NCI-H524 treated with DMSO at 0.1 percent for 48 hours (cell line): ENCODE results near the gene OSBPL6.
A peak's percentile ranks its signal among the peaks of the same experiment; 100 is the strongest.
"Not testable (repeated sequence)": the region's sequence is repeated elsewhere in the genome, so short reads cannot be mapped to it uniquely, and the experiment has no call there.

Experiments used
- DNase-seq: peaks from one replicate; lab custom pipeline; 2025; lab: John Stamatoyannopoulos, UW

The OSBPL6 gene

DNA sequence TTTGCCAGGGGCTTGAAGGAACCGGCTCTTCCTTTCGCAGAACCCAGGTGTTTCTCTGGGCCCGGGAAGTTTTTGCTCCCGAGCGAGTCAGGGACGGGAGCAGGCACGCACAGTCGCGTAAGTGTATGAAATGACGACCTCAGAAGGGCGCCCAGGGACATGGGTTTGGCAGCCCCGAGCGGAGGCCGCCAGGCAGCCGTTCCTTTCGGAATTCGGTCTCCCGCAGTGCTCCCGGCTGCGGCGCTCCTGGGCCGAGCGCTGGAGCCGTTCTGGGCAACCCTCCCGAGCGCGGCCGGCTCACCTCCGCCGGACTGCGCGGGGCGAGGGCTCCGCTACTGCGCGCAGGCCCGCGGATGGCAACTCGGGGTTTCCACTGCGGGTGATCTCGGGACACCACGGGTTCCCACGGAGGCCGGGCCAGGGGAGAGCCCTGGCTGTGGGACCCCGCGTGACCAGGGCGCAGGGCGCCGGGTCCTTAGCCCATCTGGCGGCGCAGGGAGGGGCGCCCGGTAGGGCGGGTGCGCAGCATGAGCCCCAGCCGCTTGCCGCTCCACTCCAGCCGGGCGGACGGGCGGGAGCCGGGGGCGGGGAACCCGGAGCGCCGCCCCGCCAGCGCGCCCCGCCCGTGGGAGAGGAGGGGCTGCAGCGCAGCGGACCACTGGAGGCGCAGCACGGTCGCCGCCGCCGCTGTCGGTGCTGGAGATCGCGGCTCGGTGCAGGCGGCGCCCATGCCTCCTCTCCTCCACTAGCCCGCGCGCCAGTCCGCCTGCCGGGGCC lies at the start of gene OSBPL6:
OSBPL6 (plus strand) TSS at position 690 of the 777 bp plus-strand sequence. CDS start 111,673 bp downstream, outside the sequence.
- DNase-seq = peak; percentile 30

- DNase-seq = no peak
Measured at GRCh38 chr2:178152033-178152432, 42.3 kb upstream of the OSBPL6 start.

GRCh38 chr2:178152542-178152941 lies 41.8 kb upstream of the OSBPL6 start:
- DNase-seq = no peak

DNA sequence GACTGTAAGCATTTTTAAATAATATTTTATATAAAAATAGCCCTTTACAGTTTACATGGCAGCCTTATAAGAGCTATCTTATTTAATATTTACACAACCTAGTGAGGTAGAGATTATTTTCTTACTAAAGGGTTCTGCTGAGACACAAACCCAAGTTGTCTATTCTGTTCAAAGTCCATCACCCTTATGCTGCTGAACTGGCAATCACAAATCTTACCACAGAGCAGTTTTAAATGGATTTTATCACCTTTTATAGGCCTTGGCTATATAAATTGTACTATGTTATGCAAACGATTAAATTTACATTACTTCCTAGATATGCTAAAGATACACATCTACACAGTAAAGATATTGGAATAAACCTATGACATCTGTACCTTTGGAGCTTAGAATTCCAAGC lies 41.3 kb upstream of the OSBPL6 start:
- no peak for DNase-seq

GRCh38 chr2:178153878-178154277 lies 40.4 kb upstream of the OSBPL6 start:
- DNase-seq = not testable (repeated sequence)

GRCh38 chr2:178155524-178155923 lies 38.8 kb upstream of the OSBPL6 start:
- DNase-seq = no peak

DNA sequence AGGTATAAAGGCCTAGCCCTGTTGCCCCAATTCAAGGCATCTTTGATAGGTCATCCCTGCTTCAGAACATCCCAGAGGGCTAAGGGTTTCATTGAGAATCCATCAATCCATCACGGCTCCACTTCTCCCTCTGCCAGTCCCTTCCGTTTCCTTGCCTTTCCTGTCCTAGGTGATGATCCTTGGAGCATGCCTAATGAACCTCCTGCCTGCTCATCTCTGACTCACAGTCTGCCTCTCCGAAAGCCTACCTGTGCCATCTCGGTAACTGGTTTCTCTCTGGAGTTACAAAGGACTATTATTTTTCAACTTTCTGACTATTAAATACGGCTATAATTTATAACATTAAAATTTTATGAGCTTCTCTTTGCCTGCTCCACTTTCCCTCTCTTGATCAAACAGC lies 36.7 kb upstream of the OSBPL6 start:
- DNase-seq = no peak

- DNase-seq = no peak
Measured at GRCh38 chr2:178159966-178160365, 34.3 kb upstream of the OSBPL6 start.

DNA sequence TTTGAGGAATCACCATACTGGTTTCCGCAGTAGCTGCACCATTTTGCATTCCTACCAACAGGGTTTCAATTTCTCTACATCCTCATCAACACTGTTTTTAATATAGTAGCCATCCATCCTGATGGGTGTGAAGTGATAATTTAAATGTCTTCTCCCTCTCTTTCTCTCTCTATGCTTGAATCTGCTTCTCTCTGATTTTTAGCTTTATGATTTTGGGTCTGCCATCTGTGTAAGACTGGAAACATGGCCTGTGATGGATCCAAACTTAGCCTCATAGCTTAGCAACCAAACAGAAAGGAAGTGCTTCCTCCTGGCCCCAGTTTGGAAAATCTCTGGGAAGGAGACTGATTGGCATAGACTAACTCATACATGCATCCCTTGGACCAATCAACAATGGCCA lies 33.7 kb upstream of the OSBPL6 start:
- no peak for DNase-seq

GRCh38 chr2:178163395-178163794 lies 30.9 kb upstream of the OSBPL6 start:
- no peak for DNase-seq

DNA sequence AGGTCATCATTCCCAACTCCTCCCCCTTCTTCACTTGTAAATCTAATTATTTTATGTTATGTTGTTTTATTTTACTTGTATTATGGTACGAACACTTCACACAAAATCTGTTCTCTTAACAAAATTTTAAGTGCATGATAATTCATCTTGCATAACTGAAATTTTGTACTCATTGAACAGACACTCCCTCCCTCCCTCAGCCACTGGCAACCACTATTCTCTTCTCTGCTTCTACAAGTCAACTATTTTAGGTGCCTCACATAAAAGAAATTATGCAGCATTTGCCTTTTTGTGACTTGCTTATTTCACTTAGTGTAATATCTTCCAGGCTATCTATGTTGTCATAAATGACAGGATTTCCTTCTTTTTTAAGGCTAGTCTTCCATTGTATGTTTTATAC lies 30.4 kb upstream of the OSBPL6 start:
- no peak for DNase-seq

DNA sequence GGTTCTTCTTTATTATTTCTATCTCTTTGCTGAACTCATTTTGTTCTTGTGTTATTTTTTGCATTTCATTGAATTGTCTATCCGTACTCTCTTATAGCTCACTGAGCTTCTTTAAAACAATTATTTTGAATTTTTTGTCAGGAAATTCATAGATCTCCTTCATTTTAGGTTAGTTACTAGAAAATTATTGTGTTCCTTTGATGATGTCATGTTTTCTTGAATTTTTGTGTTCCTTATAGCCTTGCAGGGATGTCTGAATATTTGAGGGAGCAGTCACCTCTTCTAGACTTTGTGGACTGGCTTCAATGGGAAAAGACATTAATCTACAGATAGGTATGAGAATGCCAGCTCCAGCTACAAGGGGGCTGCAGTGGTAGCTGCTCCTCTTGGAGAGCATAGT lies 20.7 kb upstream of the OSBPL6 start:
- DNase-seq = no peak

GRCh38 chr2:178177066-178177679 lies 17.1 kb upstream of the OSBPL6 start:
- DNase-seq = no peak

DNA sequence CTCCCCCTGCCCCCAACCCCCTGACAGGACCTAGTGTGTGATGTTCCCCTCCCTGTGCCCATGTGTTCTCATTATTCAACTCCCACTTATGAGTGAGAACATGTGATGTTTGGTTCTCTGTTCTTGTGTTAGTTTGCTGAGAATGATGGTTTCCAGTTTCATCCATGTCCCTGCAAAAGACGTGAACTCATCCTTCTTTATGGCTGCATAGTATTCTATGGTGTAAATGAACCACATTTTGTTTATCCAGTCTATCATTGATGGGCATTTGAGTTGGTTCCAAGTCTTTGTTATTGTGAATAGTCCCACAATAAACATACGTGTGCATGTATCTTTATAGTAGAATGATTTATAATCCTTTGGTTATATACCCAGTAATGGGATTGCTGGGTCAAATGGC lies 13.7 kb upstream of the OSBPL6 start:
- DNase-seq = not testable (repeated sequence)

DNA sequence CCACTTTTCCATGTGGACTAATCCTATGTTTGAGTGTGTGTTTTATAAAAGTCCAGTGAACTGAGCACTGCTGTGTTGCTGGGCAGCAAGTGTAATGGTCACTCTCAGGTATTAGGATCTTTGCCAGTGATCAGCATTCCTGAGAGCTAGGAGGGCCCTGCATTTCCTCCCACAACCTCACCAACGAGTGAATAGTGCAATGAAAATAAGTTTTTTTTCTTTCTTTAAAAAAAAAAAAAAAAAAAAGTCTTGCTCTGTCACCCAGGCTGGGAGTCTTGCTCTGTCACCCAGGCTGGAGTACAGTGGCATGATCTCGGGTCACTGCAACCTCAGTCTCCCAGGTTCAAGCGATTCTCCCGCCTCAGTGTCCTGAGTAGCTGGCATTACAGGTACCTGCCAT lies 6.5 kb upstream of the OSBPL6 start:
- no peak for DNase-seq

- DNase-seq = no peak
Measured at GRCh38 chr2:178188466-178188865, 5.8 kb upstream of the OSBPL6 start.

- no peak for DNase-seq
Measured at GRCh38 chr2:178191004-178191508, 3.3 kb upstream of the OSBPL6 start.

DNA sequence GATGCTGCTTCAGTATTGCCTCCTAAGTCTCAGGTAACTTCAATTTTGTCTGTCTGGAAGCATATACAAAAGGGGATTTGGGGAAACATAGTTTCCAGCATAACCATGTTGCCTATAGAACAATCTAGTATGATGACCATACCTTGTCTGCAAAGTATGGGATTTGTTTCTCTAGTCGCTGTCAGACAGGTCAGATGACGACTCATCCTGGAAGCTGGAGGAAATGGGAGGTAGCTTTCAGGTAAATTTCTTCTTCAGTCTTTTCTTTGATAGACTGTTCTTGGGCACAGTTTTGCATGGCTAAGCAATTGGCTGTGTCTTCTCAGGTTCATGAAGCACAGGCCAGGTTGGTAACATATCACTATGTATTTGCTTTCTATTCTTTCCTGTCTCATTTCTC lies 2.8 kb upstream of the OSBPL6 start:
- DNase-seq = no peak

- no peak for DNase-seq
Measured at GRCh38 chr2:178193496-178193822, 853 bp upstream of the OSBPL6 start.

DNA sequence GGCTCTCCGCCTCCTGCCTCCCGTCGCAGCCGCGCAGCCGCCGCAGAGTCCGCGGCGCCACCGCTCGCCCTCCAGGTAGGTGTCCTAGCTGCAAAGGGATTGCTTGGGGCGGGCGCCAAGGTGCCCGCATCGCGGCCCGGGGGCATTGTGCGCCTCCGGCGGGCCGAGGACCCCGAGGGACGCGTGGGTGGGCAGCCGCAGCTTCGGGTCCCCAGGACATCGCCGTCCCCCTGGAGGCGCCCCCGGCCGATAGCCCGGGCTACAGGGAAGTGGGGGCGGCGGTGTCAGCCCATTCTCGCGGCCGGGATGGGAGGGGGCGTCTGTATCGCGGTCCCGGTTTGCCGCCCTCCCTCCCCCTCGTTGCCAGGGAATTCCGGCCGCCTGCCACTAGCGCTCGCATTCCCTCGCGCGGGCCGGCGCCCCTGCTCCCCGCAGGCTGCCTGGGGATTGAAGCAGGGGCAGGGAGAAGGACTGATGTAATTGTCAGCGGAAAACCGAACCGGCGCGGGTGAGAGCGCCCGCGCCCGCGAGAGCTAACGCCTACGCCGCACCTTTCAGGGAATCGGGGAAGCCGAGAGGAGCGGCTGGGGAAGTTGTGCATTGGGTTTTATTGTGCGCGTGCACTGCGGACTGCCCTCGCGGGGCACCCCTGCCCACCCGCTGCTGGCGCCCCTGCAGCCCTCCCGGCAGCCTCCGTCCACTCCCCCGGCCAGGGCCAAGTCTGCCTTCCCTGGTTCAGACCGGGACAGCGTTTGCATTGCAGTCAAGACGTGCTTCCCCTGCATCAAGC lies 483 bp downstream of the OSBPL6 start:
- DNase-seq = no peak

DNA sequence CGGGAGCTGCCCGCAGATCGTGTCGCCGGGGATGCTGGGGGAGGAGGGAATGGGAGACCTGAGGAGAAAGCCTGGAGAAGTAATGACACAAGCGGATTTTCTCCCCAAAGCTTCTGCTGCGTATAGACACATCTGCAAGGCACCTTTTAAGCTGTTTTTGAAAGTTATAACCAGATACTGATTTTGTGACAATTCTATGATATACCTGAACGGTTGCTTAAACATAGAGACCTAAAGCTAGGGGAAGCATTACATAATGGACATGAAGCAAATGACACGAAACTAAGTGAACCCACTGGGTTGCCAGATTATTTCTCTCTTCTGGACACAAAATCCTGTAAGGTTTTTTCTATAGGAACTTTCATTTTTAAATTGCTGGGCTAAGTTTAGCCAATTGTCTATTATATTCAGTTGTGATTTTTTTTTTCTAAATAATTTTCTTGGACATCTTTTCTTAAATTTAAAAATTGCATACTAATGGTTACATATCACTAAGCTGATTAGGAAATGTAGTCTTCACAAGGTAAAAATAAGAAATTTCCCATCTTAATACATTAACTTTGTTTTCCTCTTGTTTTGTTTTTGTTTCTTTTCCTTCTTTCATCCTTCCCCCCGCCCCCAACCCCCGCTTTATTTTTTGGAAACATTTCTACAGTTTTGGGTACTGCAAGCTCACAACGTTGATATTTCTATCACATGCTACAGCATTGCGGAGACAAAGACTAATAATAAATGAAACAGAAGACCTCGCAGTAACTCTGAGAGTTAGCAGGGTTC lies 1.3 kb downstream of the OSBPL6 start:
- DNase-seq = no peak

DNA sequence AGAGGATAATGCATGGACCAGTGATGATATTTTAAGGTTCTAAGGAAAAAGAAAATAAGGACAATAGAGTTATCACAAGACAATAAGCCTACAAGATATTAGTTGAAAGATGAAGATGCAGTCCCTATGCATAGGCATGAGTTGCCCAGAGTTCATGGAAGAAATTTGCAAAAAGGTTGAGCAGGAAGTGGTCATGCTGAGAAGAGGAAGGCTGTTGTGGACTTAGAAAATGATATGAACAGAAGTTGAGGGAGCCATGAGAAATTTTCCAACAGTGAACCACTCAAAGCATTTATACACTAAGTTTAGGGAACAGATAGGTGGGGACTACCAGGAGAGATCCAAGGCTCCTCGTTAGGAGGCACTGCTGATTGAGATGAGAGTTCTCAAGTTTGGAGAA lies 3.5 kb downstream of the OSBPL6 start:
- no peak for DNase-seq
